Fibroblast of the aortic adventitia (primary cell): ENCODE results near the gene ADIG. TPM values are rescaled to one million over a fixed set of nuclear protein-coding genes. Genes with fewer than 3 reads are reported as not detected.

Experiments used
- DNase-seq: peaks from one replicate; pipeline ENCODE4 v3.0.0-alpha.2; 2010; ENCODE audit warnings: low read depth
- H3K4me3 ChIP-seq: 2 replicates; pipeline ENCODE4 v1.5.1; 2011; ENCODE audit warnings: low read depth, mild to moderate bottlenecking, control low read depth, low read length, moderate library complexity
- total RNA-seq: library from RNA; depleted of rRNA; stranded (reverse); fragments of >200 nt; gene quantifications from 2 replicates; pipeline ENCODE4 v1.2.3, GENCODE V29; 2012; ENCODE audit warnings: low replicate concordance
- TF ChIP-seq, protein P1 (sequence below): IDR thresholded peaks from 2 replicates; pipeline ENCODE4 v1.5.1; 2011; ENCODE audit warnings: mild to moderate bottlenecking, low read length, control low read depth, inconsistent platforms; ENCODE audit not compliant: insufficient read depth

Gene ADIG
- total RNA-seq, 1 donor, result not detected

DNA sequence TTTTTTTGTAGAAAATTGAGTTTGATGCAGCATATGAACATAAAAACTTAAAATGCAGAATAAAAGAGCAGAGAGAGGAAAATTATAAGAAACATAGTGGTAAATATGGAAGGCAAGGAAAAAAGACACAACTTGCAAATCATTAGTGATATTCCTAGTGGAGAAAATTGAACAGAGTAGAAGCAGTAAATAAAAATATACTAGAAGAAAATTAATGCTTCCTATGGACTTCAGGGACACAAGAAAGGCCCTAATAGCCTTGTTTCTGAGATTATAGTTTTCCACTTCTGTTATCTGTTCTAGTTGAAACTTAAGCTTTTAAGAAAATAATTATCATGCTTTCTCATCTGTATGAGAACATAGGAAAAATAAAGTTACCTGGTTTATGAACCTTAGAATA lies 25.6 kb upstream of the ADIG start:
- H3K4me3 ChIP-seq, result no peak overlapping the region
- TF ChIP-seq, protein P1, sequence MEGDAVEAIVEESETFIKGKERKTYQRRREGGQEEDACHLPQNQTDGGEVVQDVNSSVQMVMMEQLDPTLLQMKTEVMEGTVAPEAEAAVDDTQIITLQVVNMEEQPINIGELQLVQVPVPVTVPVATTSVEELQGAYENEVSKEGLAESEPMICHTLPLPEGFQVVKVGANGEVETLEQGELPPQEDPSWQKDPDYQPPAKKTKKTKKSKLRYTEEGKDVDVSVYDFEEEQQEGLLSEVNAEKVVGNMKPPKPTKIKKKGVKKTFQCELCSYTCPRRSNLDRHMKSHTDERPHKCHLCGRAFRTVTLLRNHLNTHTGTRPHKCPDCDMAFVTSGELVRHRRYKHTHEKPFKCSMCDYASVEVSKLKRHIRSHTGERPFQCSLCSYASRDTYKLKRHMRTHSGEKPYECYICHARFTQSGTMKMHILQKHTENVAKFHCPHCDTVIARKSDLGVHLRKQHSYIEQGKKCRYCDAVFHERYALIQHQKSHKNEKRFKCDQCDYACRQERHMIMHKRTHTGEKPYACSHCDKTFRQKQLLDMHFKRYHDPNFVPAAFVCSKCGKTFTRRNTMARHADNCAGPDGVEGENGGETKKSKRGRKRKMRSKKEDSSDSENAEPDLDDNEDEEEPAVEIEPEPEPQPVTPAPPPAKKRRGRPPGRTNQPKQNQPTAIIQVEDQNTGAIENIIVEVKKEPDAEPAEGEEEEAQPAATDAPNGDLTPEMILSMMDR, result no peak
- DNase-seq, result no peak

DNA sequence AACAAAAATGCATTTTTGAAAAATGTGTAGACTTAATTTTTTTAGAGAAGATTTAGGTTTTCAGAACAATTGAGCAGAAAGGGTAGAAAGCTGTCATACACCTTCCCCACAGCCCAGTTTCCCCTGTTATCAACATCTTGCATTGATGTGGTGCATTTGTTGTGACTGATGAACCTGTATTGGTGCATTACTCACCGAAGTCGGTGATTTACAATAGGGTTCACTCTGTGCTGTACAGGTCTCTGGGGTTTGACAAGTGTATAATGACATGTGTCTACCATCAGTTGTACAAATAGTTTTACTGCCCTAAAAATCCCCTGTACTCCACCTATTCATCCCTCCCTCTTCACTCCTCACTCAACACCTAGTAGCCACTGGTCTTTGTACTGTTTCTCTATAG lies 23.8 kb upstream of the ADIG start:
- no peak for DNase-seq
- TF ChIP-seq, protein P1, result no peak
- H3K4me3 ChIP-seq, result no peak overlapping the region

DNA sequence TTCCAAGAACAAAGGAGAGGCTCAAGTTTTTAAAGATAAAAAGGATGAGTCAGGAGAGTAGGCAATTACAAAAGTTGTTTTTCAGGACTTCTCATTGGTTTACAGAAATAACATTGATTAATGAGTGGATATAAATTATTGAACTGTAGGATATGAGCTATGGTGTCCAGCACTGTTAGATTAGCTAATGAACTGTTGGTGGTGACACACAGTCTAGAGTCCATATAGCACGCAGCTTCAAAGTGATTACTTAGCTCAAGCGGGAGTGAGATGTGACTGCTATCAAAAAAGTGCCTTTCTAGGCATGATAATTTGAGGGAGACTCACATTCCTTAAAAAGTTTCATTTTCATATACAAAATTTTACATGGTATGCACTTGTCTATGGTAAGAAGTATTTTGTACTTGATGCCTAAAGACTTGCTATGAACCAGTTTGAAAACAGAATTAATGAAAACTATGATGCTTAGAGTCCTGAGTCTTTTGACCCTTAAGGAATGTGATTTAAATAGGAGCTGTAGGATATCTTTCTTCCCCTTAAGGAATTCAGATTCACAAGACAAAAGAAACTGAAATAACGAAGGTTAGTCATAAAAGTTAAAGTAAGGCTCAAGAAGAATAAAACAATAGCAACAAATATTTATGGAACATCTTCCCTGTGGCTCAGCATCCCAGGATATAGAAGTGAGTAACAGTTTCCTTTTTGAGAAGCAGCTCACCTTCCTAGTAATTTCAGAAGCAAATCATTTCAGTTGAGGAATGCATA lies 22.2 kb upstream of the ADIG start:
- TF ChIP-seq, protein P1, result no peak
- no peak for DNase-seq
- H3K4me3 ChIP-seq, result no peak overlapping the region

DNA sequence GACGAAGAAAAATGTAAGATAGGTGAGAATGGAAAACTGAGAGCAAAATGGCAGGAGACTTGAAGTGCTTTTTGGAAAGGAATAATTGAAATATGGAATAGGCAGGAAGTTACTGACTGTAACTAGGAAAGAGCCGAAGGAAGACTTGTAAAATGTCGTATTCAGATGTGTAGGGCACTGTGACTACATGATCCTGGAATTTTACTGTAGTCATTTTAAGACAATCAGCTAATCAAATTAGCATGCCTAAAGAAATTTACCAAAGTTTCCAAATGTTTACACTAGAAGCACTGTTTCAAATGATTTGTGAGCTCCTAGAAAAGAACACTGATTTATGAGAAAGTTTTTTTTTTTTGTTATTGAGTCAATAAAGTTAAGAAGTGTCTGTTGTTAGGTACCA lies 21.2 kb upstream of the ADIG start:
- TF ChIP-seq, protein P1, result no peak
- no peak overlapping the region for H3K4me3 ChIP-seq
- DNase-seq, result no peak

DNA sequence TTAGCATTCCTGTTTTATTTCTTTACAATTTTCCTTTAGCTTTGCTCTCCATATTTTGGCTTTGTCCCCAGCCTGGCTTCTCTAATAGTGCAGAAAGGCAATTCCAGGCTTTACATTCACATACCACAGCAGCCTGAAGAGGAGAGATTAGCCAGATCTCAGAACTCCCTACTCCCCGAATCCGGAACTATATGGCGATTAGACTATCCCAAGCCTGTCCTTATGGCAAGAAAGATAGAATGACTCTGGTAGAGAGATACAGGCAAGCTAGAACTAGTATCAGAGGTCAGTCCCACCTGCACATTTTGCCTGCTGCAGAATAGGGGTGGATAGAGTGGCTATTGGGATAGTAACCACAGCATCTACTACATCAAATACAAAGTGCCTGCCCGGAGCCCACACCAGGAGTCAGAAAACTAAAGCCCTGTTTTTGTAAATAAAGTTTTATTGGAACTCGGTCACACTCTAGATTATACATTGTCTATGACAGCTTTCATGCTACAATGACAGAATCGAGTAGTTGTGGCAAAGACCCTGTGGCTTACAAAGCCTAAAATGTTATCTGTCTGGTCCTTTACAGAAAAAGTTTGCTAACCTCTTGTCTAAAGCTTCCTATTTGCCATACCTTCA lies 17.1 kb upstream of the ADIG start:
- DNase-seq, result no peak
- TF ChIP-seq, protein P1, result no peak
- no peak overlapping the region for H3K4me3 ChIP-seq

DNA sequence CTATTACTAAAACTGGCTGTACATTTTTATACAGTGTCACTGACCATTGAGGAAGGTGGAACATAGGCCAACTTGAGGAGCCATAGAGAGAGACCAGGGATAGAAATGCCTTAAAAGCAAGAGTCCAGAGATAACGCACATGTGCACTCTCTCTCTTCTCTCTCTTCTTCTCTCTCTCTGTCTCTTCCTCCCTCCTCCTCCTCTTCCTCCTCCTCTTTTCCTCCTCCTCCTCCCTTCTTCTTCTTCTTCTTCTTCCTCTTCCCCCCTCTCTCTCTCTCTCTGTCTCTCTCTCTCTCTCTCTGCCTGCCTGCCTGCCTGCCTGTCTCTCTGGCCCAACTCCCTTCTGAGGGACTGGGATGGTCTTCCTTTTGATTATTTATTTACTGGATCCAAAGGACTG lies 16.3 kb upstream of the ADIG start:
- H3K4me3 ChIP-seq, result no peak overlapping the region
- DNase-seq, result no peak
- TF ChIP-seq, protein P1, result no peak
